WI38 (cell line): ENCODE data around the gene NID2.

Source experiments
- H3K4me3 ChIP-seq: 2 replicates; pipeline ENCODE4 v1.5.1; 2011; ENCODE audit warnings: low read depth, mild to moderate bottlenecking, control low read depth, low read length
- TF ChIP-seq, protein P1 (sequence below): IDR thresholded peaks from 2 replicates; pipeline ENCODE4 v1.5.1; 2012; ENCODE audit warnings: low read depth, mild to moderate bottlenecking, control low read depth, low read length

Gene NID2

DNA sequence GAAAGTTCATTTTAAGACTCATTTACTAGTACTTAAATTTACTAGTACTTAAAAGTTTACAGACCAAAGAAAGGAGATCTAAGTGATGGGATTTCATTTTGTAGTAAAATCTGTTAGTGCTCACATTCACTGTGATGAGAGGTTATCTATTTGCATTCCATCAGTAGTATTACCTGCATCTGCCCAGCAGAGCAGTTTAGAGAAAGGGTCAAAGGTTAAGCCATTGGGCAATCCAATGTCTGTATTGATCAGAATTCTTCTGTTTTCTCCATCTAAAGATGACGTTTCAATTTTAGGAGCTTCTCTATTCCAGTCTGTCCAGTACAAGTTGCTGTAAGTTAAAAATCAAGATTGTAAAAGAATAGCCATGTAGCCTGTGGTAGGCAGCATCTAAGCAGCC, 61.2 kb downstream of the NID2 start:
- TF ChIP-seq, protein P1, sequence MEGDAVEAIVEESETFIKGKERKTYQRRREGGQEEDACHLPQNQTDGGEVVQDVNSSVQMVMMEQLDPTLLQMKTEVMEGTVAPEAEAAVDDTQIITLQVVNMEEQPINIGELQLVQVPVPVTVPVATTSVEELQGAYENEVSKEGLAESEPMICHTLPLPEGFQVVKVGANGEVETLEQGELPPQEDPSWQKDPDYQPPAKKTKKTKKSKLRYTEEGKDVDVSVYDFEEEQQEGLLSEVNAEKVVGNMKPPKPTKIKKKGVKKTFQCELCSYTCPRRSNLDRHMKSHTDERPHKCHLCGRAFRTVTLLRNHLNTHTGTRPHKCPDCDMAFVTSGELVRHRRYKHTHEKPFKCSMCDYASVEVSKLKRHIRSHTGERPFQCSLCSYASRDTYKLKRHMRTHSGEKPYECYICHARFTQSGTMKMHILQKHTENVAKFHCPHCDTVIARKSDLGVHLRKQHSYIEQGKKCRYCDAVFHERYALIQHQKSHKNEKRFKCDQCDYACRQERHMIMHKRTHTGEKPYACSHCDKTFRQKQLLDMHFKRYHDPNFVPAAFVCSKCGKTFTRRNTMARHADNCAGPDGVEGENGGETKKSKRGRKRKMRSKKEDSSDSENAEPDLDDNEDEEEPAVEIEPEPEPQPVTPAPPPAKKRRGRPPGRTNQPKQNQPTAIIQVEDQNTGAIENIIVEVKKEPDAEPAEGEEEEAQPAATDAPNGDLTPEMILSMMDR = no peak
- H3K4me3 ChIP-seq = no peak overlapping the region

DNA sequence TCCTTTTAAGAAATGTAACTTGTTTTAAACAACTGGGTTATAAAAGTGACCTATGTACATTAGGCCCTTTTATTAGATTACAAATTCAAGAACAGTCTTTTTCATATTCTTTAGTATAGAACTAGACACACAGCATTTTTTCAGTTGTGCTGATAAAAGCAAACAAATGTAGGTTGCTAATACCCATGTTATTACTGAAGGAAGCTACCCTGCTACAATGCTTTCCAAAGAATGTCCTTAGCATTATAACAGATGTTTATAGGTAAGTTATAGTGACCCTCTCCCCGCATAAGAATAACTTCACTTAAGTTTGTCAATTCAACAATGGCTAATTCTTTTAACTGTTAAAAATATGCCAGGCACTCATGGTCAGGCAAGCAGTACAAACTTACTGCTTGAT, 61.6 kb downstream of the NID2 start:
- TF ChIP-seq, protein P1 = no peak
- H3K4me3 ChIP-seq = no peak overlapping the region

- H3K4me3 ChIP-seq = no peak overlapping the region
- TF ChIP-seq, protein P1 = no peak
These were observed 62.5 kb downstream of the NID2 start for GRCh38 chr14:52006361-52006760.

GRCh38 chr14:52005625-52006024, 63.2 kb downstream of the NID2 start:
- TF ChIP-seq, protein P1 = no peak

DNA sequence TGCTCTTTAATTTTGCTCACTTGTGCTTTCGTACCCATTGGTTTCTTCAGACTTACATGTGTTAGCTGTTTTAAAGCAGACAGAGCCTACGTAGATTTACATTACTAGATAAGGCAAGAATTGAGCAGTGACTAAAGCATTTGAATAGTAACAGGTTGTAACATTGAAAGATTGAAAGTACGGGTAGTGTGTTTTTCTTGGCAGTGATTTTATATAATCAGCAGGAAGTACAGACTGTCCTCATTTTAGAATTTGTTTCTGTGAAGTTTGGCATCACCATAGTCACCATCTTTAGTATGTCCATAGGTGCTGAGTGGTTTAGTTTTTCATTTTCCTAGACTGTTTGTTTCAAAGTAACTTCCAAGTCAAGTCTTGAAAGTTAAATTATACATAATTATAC, 65.5 kb downstream of the NID2 start:
- H3K4me3 ChIP-seq = no peak overlapping the region
- TF ChIP-seq, protein P1 = no peak

More at GRCh38 chr14:52005625-52006024, 63.2 kb downstream of the NID2 start:
- H3K4me3 ChIP-seq = no peak overlapping the region

DNA sequence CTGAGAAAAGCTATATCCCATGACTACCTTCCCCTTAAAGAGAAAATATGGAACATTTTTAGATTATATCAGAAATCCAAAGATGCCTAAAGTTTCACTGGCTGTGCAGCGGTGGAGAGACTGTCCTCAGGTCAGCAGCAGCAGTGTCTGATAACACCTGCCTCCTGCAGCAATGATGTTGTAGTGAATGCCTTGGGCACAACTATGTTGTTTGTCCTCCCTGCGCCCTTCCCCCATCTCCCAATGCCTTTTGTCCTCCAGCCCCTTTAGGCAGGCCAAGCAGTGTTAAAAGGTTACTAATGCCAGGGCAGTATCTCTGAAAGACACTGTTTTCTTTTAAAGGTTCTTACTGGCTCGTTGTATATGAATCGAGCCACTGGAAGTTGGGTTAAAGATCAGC, 66.3 kb downstream of the NID2 start:
- TF ChIP-seq, protein P1 = no peak
- no peak overlapping the region for H3K4me3 ChIP-seq

DNA sequence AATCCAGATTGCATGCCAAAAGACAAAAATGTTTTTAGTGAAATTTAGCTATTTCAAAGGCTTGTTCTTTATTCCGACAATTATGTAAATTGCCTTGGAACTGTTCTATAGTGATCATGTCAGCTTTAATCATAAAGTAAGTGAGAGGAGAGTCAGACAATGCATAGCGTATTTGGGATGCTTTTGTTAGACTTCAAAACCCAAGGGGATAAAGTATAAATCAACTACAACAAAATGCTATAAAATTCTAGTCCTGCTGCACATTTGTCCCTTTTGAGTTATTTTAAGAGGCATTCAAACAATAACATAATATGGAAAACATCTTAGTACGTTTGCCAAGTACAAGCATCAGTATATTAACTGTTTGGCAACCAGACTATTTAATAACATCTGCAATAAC, 68.2 kb downstream of the NID2 start:
- TF ChIP-seq, protein P1 = no peak
- no peak overlapping the region for H3K4me3 ChIP-seq
